AG04449 (cell line): Measurements from ENCODE around the gene EDAR.

Source experiments
- CTCF ChIA-PET: fragments of 350-600 bp; formaldehyde crosslinking; extraction: SDS; loops from one replicate; lab custom pipeline; 2021; ENCODE audit warnings: antibody characterized with exemption; lab: Yijun Ruan, JAX
- POLR2A ChIA-PET: fragments of 400-600, 350-600 bp; formaldehyde crosslinking; extraction: SDS; loops from one replicate; lab custom pipeline; 2020; ENCODE audit warnings: antibody characterized with exemption, inconsistent platforms; lab: Yijun Ruan, JAX
- DNase-seq: peaks from one replicate; pipeline ENCODE4 v3.0.0-alpha.2; 2010; ENCODE audit warnings: low read depth, low spot score
- H3K4me3 ChIP-seq: 2 replicates; pipeline ENCODE4 v1.5.1; 2011; ENCODE audit warnings: low read depth, mild to moderate bottlenecking, control low read depth, low read length
- TF ChIP-seq, protein P1 (sequence below): IDR thresholded peaks from one replicate; pipeline ENCODE4 v1.5.1; 2011; ENCODE audit warnings: mild to moderate bottlenecking, moderate library complexity, low read length, control low read depth, inconsistent platforms; ENCODE audit not compliant: insufficient read depth; ENCODE audit errors: missing control alignments

The EDAR gene

GRCh38 chr2:108918156-108918874 is 70.7 kb downstream of the EDAR start:
- CTCF ChIA-PET: interaction anchor here (2.9 kb wide), 1 partner anchor 11 kb away, joined by 17 read pairs; no protein-coding TSS in a partner anchor

GRCh38 chr2:108917526-108917925 is 71.5 kb downstream of the EDAR start:
- ChIA-PET CTCF (interaction anchor here (2.7 kb wide), 1 partner anchor 11 kb away, joined by 21 read pairs; no protein-coding TSS in a partner anchor), POLR2A (no interaction called here)
- H3K4me3 ChIP-seq: no peak overlapping the region
- no peak for DNase-seq
- TF ChIP-seq, protein P1, sequence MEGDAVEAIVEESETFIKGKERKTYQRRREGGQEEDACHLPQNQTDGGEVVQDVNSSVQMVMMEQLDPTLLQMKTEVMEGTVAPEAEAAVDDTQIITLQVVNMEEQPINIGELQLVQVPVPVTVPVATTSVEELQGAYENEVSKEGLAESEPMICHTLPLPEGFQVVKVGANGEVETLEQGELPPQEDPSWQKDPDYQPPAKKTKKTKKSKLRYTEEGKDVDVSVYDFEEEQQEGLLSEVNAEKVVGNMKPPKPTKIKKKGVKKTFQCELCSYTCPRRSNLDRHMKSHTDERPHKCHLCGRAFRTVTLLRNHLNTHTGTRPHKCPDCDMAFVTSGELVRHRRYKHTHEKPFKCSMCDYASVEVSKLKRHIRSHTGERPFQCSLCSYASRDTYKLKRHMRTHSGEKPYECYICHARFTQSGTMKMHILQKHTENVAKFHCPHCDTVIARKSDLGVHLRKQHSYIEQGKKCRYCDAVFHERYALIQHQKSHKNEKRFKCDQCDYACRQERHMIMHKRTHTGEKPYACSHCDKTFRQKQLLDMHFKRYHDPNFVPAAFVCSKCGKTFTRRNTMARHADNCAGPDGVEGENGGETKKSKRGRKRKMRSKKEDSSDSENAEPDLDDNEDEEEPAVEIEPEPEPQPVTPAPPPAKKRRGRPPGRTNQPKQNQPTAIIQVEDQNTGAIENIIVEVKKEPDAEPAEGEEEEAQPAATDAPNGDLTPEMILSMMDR: no peak

More at GRCh38 chr2:108918156-108918874, 70.7 kb downstream of the EDAR start:
- DNase-seq: no peak
- H3K4me3 ChIP-seq: no peak overlapping the region
- TF ChIP-seq, protein P1: no peak
- POLR2A ChIA-PET: no interaction called here

- POLR2A ChIA-PET: no interaction called here
- CTCF ChIA-PET: interaction anchor here (2.7 kb wide), 1 partner anchor 12 kb away, joined by 21 read pairs; no protein-coding TSS in a partner anchor
Measured at GRCh38 chr2:108916796-108917421, 72.1 kb downstream of the EDAR start.

DNA sequence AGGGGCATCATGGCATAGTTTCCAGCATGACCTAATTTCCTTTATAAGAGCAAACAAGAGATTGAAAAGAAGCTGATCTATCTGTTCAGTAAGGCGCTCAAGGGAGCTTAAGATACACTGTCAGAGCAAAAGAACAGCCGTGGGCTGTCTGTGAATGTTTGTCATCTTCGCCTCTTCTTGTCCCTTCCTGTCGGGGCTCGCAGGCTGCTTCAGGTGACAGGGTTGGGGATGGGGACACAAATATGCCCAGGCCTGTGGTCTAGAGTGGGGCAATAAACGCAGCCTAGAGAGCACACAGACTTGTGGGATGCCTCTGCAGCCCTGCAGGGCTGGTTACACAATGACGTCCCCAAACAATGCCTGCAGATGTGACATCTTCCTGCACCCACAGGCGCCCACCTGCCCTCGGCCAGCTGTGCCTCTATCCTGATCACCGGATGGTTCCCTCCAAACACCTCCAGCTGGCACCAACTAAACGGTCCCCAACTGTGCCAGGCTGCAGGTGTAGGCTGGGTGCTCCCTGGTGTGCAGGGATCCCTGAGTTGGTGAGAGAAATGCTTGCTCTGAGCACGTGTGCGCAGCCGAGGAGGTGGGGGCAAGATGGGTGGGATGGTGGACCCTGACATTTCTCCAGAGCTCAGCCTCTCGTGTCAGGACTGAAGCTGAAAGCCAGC is 72.8 kb downstream of the EDAR start:
- ChIA-PET CTCF (interaction anchor here (1.5 to 2.7 kb wide), 2 partner anchors 12 to 820 kb away, joined by 4 to 21 read pairs; no protein-coding TSS in a partner anchor), POLR2A (no interaction called here)
- DNase-seq: no peak
- H3K4me3 ChIP-seq: no peak overlapping the region
- TF ChIP-seq, protein P1: no peak

More at GRCh38 chr2:108916796-108917421, 72.1 kb downstream of the EDAR start:
- TF ChIP-seq, protein P1: no peak
- no peak overlapping the region for H3K4me3 ChIP-seq
- DNase-seq: no peak

- POLR2A ChIA-PET: no interaction called here
- CTCF ChIA-PET: interaction anchor here (0.7 to 2.5 kb wide), 2 partner anchors 16 to 37 kb away, joined by 3 to 9 read pairs; no protein-coding TSS in a partner anchor
- no peak overlapping the region for H3K4me3 ChIP-seq
- no peak for DNase-seq
- TF ChIP-seq, protein P1: no peak
Measured at GRCh38 chr2:108912629-108912902, 76.5 kb downstream of the EDAR start.
